ENCODE results near the gene HIVEP2. TPM values are rescaled to one million over a fixed set of nuclear protein-coding genes. Genes with fewer than 3 reads are reported as not detected.

Gene HIVEP2
- total RNA-seq, 4 donors from 2014 or later, result 8.6 to 19.3 (median 12.7) TPM

DNA sequence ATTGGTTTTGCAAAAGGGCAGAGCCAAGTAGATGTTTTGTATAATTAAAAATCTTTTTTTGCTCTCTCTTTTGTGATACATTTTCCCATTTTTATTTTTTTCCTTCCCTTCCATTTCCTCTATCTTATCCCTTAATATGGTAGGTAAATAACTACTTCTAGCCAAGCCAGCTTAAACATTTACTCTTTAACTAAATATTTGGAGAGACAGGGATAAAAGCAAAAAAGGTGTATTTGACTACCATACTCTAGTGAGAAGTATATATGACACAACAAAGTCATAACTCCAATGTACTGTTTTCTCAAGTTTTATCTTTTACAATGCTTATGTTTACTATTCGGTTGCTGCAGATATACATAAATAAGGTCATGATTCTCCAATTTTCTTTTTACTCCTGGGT lies 154.7 kb downstream of the HIVEP2 start:
- no peaks in the 10 kb centered on the region for H3K27me3 ChIP-seq
- intact Hi-C loops (cut with DNase I), result no loop called here
- H3K9me3 ChIP-seq, result no peaks in the 10 kb centered on the region
- H3K27ac ChIP-seq, result no peak overlapping the region
- H3K4me3 ChIP-seq, result no peak overlapping the region
- WGBS, 2 donors, result 86 to 96% methylated on average over 1 of the region's 1 CpG
- no peaks in the 10 kb centered on the region for H3K4me1 ChIP-seq
- DNase-seq, result no peak
- H3K36me3 ChIP-seq, result no peaks in the 10 kb centered on the region
- no peak for TF ChIP-seq POLR2A (IDR thresholded peaks at IDR 0.05)
- TF ChIP-seq, protein P1, sequence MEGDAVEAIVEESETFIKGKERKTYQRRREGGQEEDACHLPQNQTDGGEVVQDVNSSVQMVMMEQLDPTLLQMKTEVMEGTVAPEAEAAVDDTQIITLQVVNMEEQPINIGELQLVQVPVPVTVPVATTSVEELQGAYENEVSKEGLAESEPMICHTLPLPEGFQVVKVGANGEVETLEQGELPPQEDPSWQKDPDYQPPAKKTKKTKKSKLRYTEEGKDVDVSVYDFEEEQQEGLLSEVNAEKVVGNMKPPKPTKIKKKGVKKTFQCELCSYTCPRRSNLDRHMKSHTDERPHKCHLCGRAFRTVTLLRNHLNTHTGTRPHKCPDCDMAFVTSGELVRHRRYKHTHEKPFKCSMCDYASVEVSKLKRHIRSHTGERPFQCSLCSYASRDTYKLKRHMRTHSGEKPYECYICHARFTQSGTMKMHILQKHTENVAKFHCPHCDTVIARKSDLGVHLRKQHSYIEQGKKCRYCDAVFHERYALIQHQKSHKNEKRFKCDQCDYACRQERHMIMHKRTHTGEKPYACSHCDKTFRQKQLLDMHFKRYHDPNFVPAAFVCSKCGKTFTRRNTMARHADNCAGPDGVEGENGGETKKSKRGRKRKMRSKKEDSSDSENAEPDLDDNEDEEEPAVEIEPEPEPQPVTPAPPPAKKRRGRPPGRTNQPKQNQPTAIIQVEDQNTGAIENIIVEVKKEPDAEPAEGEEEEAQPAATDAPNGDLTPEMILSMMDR (IDR thresholded peaks at IDR 0.05), result no peak

DNA sequence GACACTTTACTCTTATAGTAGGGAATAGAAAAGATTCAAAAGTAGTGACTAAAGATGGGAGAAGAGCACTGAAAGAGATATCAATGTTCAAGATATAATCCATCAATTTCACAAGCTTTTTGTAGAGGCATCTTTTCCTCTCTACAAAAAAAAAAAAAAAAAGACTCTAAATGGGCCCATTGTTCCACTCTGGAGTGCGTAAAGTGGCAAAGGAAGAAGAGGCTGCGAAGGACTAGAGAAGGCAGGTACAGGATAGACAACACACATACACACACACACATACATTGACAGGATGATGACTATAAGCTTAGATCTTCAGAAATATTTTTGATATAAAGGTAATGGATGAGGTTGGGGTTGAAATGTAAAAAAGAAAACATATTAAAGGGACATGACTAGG lies 157.6 kb downstream of the HIVEP2 start:
- Histone ChIP-seq H3K36me3 (no peaks in the 10 kb centered on the region), H3K27ac (no peak overlapping the region), H3K9me3 (no peaks in the 10 kb centered on the region), H3K4me1 (peaks cover 0 to 5% (median 0%) of the 10 kb centered on the region in 3 donors), H3K27me3 (no peaks in the 10 kb centered on the region), H3K4me3 (no peak overlapping the region)
- intact Hi-C loops (cut with DNase I), result no loop called here
- no peak for TF ChIP-seq POLR2A (IDR thresholded peaks at IDR 0.05)
- TF ChIP-seq, protein P1 (IDR thresholded peaks at IDR 0.05), result no peak
- 83 to 88% methylated on average over 2 of the region's 2 CpGs for WGBS, 2 donors
- DNase-seq, result no peak

DNA sequence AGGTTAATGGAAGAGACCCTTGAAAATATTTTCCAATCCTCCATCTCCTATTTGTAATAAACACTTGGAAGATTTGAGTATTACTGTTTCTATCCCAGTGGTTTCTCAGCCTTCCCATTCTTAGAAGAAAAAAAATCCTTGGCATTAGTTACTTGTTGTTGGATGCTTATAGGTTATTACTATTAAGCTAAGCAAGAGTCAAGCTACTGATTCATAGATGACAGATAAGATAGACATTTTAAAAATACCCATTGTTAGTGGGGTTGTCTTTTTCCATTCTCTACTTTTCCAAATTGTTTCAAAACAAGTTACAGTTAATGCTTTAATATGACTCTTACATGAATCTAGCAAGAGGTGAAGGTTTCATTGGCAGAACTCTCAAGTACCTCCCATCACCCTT lies 158.5 kb downstream of the HIVEP2 start:
- H3K9me3 ChIP-seq, result no peaks in the 10 kb centered on the region
- no peak for DNase-seq
- H3K27ac ChIP-seq, result no peak overlapping the region
- peaks cover 0 to 5% (median 0%) of the 10 kb centered on the region in 3 donors for H3K4me1 ChIP-seq
- H3K36me3 ChIP-seq, result no peaks in the 10 kb centered on the region
- intact Hi-C loops (cut with DNase I), result no loop called here
- TF ChIP-seq, protein P1 (IDR thresholded peaks at IDR 0.05), result no peak
- TF ChIP-seq POLR2A (IDR thresholded peaks at IDR 0.05), result no peak
- no peaks in the 10 kb centered on the region for H3K27me3 ChIP-seq
- no peak overlapping the region for H3K4me3 ChIP-seq

DNA sequence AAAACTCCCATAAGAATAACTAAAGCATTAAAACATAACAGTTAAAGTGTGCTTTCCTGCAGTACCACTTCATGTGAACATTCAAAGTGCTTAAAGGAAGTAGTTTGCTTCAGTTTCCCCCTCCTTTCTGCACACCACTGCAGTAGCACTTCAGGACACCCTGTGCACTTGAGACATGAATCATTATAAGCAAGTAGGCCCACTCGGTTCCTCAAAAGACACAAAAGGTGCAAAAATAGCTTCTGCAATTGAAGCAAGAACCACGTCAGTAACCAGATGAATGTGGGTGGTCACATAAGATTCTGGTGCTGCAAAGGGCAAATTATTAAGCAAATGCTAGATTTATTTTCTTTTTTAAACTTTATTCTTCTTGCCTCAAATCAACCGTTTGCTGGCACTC lies 160.6 kb downstream of the HIVEP2 start:
- intact Hi-C loops (cut with DNase I), result no loop called here
- Histone ChIP-seq H3K27me3 (no peaks in the 10 kb centered on the region), H3K36me3 (no peaks in the 10 kb centered on the region), H3K4me3 (no peak overlapping the region), H3K4me1 (peaks cover 0 to 5% (median 0%) of the 10 kb centered on the region in 3 donors), H3K9me3 (no peaks in the 10 kb centered on the region), H3K27ac (no peak overlapping the region)
- WGBS, 2 donors, result 58 to 73% methylated on average over 3 of the region's 3 CpGs
- DNase-seq, result no peak
- TF ChIP-seq POLR2A (IDR thresholded peaks at IDR 0.05), result no peak
- TF ChIP-seq, protein P1 (IDR thresholded peaks at IDR 0.05), result no peak

DNA sequence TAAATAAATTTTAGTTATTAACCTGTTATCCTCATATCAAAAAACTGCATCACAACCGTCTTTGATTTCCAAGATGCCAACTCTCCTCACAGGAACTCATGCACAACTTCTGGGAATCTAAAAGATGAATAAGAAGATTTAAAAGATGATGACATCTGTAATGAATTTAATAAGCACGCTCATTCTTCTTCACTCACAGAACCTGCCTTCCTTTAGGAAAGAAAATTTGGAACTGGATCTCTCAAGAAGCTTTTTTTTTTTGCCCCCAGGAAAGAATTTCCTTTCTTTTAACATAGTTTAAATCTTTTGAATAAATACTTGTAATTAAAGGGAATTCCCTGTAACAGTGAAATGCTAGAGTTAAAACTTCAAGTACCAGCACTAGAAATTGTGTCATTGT lies 161.5 kb downstream of the HIVEP2 start:
- peaks cover 0 to 5% (median 0%) of the 10 kb centered on the region in 3 donors for H3K4me1 ChIP-seq

More for the DNA sequence above, 161.5 kb downstream of the HIVEP2 start:
- intact Hi-C loops (cut with DNase I), result no loop called here
- Histone ChIP-seq H3K27ac (no peak overlapping the region), H3K4me3 (no peak overlapping the region), H3K36me3 (no peaks in the 10 kb centered on the region), H3K27me3 (no peaks in the 10 kb centered on the region), H3K9me3 (no peaks in the 10 kb centered on the region)
- 49 to 74% methylated on average over 2 of the region's 2 CpGs for WGBS, 2 donors
- DNase-seq, result no peak
- TF ChIP-seq, protein P1 (IDR thresholded peaks at IDR 0.05), result no peak
- no peak for TF ChIP-seq POLR2A (IDR thresholded peaks at IDR 0.05)

Data from esophagus squamous epithelium (tissue), 5 donors.